Stomach smooth muscle (tissue), 2 donors: ENCODE results near the gene COX19.
"Not testable (repeated sequence)": the region's sequence is repeated elsewhere in the genome, so short reads cannot be mapped to it uniquely, and the experiment has no call there.

Source experiments
- H3K27ac ChIP-seq: one replicate; pipeline ENCODE4 v1.7.0; 2013; ENCODE audit warnings: mild to moderate bottlenecking, low read length, inconsistent platforms
- H3K27me3 ChIP-seq, 2 donors: one replicate each; pipeline ENCODE4 v1.7.0; 2013; ENCODE audit warnings: low read length in 2 of 2; ENCODE audit not compliant: insufficient read depth in 2 of 2, control insufficient read depth in 1 of 2
- H3K36me3 ChIP-seq, 2 donors: one replicate each; pipeline ENCODE4 v1.7.0; 2013; ENCODE audit warnings: low read length in 2 of 2; ENCODE audit not compliant: control insufficient read depth in 2 of 2, insufficient read depth in 2 of 2
- H3K4me1 ChIP-seq: one replicate; pipeline ENCODE4 v1.7.0; 2013; ENCODE audit warnings: low read length; ENCODE audit not compliant: control insufficient read depth, insufficient read depth
- H3K4me3 ChIP-seq, 2 donors: one replicate each; pipeline ENCODE4 v1.7.0; 2013; ENCODE audit warnings: low read length in 2 of 2
- H3K9ac ChIP-seq, 2 donors: one replicate each; pipeline ENCODE4 v1.7.0; 2013; ENCODE audit warnings: low read length in 2 of 2, mild to moderate bottlenecking in 1 of 2
- H3K9me3 ChIP-seq, 2 donors: one replicate each; pipeline ENCODE4 v1.7.0; 2013; ENCODE audit warnings: low read length in 2 of 2; ENCODE audit not compliant: control insufficient read depth in 2 of 2
- donor health status: healthy.
- donor health status: Pancreatic carcinoma.

COX19 gene

GRCh38 chr7:947391-948210 lies 27.7 kb downstream of the COX19 start:
- Histone ChIP-seq H3K27ac (no peak overlapping the region), H3K9ac (no peak overlapping the region), H3K4me3 (no peak overlapping the region), H3K36me3 (no peaks in the 10 kb centered on the region), H3K4me1 (peaks cover 10% of the 10 kb centered on the region), H3K27me3 (no peaks in the 10 kb centered on the region), H3K9me3 (no peaks in the 10 kb centered on the region)

GRCh38 chr7:946256-946996 lies 28.9 kb downstream of the COX19 start:
- H3K4me3 ChIP-seq: no peak overlapping the region
- H3K27me3 ChIP-seq: no peaks in the 10 kb centered on the region
- peaks cover 2% of the 10 kb centered on the region for H3K4me1 ChIP-seq
- peaks cover 0 to 2% of the 10 kb centered on the region in 2 donors for H3K9me3 ChIP-seq
- H3K9ac ChIP-seq: no peak overlapping the region
- H3K36me3 ChIP-seq: no peaks in the 10 kb centered on the region
- H3K27ac ChIP-seq: no peak overlapping the region

GRCh38 chr7:945556-946255 lies 29.6 kb downstream of the COX19 start:
- no peak overlapping the region for H3K4me3 ChIP-seq
- no peak overlapping the region for H3K27ac ChIP-seq
- no peak overlapping the region for H3K9ac ChIP-seq
- no peaks in the 10 kb centered on the region for H3K27me3 ChIP-seq
- peaks cover 2% of the 10 kb centered on the region for H3K4me1 ChIP-seq
- H3K36me3 ChIP-seq: no peaks in the 10 kb centered on the region
- H3K9me3 ChIP-seq: peaks cover 0 to 2% of the 10 kb centered on the region in 2 donors

- no peak overlapping the region for H3K9ac ChIP-seq
- peaks cover 0 to 2% of the 10 kb centered on the region in 2 donors for H3K9me3 ChIP-seq
- no peaks in the 10 kb centered on the region for H3K27me3 ChIP-seq
- H3K36me3 ChIP-seq: no peaks in the 10 kb centered on the region
- no peak overlapping the region for H3K4me3 ChIP-seq
- no peak overlapping the region for H3K27ac ChIP-seq
- H3K4me1 ChIP-seq: peaks cover 2% of the 10 kb centered on the region
Measured at GRCh38 chr7:945147-945555, 30.2 kb downstream of the COX19 start.

GRCh38 chr7:944744-945143 lies 30.6 kb downstream of the COX19 start:
- Histone ChIP-seq H3K9ac (no peak overlapping the region), H3K36me3 (no peaks in the 10 kb centered on the region), H3K4me1 (peaks cover 2% of the 10 kb centered on the region), H3K27me3 (no peaks in the 10 kb centered on the region), H3K4me3 (no peak overlapping the region), H3K9me3 (peaks cover 0 to 5% of the 10 kb centered on the region in 2 donors), H3K27ac (no peak overlapping the region)

GRCh38 chr7:943793-944192 lies 31.6 kb downstream of the COX19 start:
- H3K27me3 ChIP-seq, H3K36me3 ChIP-seq, H3K4me1 ChIP-seq, H3K9me3 ChIP-seq, H3K27ac ChIP-seq, H3K4me3 ChIP-seq, H3K9ac ChIP-seq: not testable (repeated sequence)

- Histone ChIP-seq H3K36me3 (no peaks in the 10 kb centered on the region), H3K4me1 (peaks cover 2% of the 10 kb centered on the region), H3K27ac (no peak overlapping the region), H3K4me3 (no peak overlapping the region), H3K9ac (no peak overlapping the region), H3K27me3 (no peaks in the 10 kb centered on the region), H3K9me3 (peaks cover 0 to 6% of the 10 kb centered on the region in 2 donors)
Measured at GRCh38 chr7:940599-941408, 34.5 kb downstream of the COX19 start.

DNA sequence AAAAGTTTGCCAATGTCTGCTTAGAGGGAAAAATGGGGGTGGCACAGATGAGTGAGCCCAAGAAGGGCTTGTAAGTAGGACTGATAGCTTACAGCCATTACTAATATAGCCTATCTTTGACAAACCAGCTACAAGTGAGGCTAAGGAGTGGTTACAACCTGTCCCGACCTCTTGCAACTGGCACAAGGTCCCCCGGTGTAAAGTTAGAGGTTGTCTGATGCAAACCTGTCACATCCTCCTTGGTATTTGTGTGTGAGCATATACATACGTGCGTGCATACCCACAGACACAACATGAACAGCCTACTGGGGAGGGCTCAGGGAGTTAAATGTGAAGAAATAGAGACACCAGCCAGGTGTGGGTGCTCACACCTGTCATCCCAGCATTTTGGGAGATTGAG lies 35.5 kb downstream of the COX19 start:
- H3K9me3 ChIP-seq: peaks cover 0 to 6% of the 10 kb centered on the region in 2 donors
- H3K27me3 ChIP-seq: no peaks in the 10 kb centered on the region
- no peaks in the 10 kb centered on the region for H3K36me3 ChIP-seq
- no peak overlapping the region for H3K4me3 ChIP-seq
- no peaks in the 10 kb centered on the region for H3K4me1 ChIP-seq
- no peak overlapping the region for H3K27ac ChIP-seq
- H3K9ac ChIP-seq: no peak overlapping the region

DNA sequence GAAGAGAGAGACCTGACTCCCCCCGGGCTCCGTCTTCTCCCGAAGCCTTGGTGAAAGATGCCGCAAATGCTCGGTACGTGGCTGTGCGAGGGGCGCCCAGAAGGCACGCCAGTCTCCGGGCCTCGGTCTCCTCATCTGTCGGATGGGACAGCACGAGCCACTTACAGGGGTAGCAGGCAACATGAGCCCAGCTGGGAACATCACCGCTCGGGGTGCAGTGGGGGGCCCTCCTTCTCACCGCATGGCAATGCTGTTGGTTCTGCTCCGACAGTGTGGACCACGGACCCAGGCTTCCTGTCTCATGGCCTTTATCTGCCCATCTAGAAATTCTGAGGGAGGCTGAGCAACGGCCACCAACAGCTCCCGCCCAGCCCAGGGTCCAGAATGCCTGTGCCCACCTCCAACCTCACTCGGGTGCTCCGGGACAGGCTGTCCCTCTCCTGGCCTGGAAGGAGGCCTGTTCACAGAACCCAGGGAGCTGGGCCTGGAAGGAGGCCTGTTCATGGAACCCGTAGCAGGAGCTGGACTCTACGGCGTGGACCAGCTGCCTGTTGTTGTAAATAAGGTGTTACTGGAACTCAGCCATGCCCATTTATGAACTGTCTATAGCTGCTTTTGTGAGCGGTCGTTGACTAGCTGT lies 36.7 kb downstream of the COX19 start:
- H3K9ac ChIP-seq: no peak overlapping the region

More for the DNA sequence above, 36.7 kb downstream of the COX19 start:
- H3K36me3 ChIP-seq: no peaks in the 10 kb centered on the region
- H3K4me3 ChIP-seq: no peak overlapping the region
- no peaks in the 10 kb centered on the region for H3K27me3 ChIP-seq
- no peaks in the 10 kb centered on the region for H3K4me1 ChIP-seq
- H3K9me3 ChIP-seq: peaks cover 0 to 6% of the 10 kb centered on the region in 2 donors
- H3K27ac ChIP-seq: no peak overlapping the region
